Cardiac muscle cell (in vitro differentiated cells and primary cell): ENCODE results near the gene KRT2. TPM values are rescaled to one million over a fixed set of nuclear protein-coding genes. Genes with fewer than 3 reads are reported as not detected.

Source experiments
- DNase-seq, 2 donors: peaks; one replicate each; pipeline versions ENCODE4 v3.0.0 to v3.0.0-alpha.2; 2010 to 2017; ENCODE audit warnings: low read depth in 1 of 2, low spot score in 1 of 2
- H3K27ac ChIP-seq: fragments of 200-600 bp; sonication (generic); 2 replicates; pipeline ENCODE4 v1.5.1; 2016
- H3K27me3 ChIP-seq: fragments of 200-600 bp; sonication (generic); 2 replicates; pipeline ENCODE4 v1.6.0; 2016; ENCODE audit warnings: control low read depth
- H3K36me3 ChIP-seq: fragments of 200-600 bp; sonication (generic); 2 replicates; pipeline ENCODE4 v1.5.1; 2016; ENCODE audit warnings: control low read depth
- H3K4me1 ChIP-seq: fragments of 200-600 bp; sonication (generic); 2 replicates; pipeline ENCODE4 v1.8.1; 2017; ENCODE audit warnings: low read depth, mild to moderate bottlenecking, mixed run types
- H3K4me3 ChIP-seq: fragments of 200-600 bp; sonication (generic); 2 replicates; pipeline ENCODE4 v1.5.1; 2016; ENCODE audit warnings: mild to moderate bottlenecking
- H3K9me3 ChIP-seq: fragments of 200-600 bp; sonication (generic); 2 replicates; pipeline ENCODE4 v1.5.1; 2017; ENCODE audit warnings: low read depth, mild to moderate bottlenecking, control low read depth
- CTCF ChIP-seq: IDR thresholded peaks from 2 replicates; pipeline ENCODE4 v1.5.1; 2012; ENCODE audit warnings: low read depth, mild to moderate bottlenecking, low read length
- polyA plus RNA-seq: library from polyadenylated mRNA; unstranded; fragments of >200 nt; fragmentation: Nextera tagmentation; extraction: Ambion mirVana; gene quantifications from 2 replicates; pipeline ENCODE4 v1.2.1, GENCODE V29; 2016
- total RNA-seq: library from RNA; depleted of rRNA; stranded (reverse); fragments of >200 nt; gene quantifications from 2 replicates; pipeline ENCODE4 v1.2.3, GENCODE V29; 2016

The KRT2 gene
- total and polyA plus RNA-seq, 2 experiments from 2014 or later = not detected

- no peaks in the 10 kb centered on the region for H3K4me1 ChIP-seq
- H3K27ac ChIP-seq = no peak overlapping the region
- no peak for TF ChIP-seq CTCF
- no peaks in the 10 kb centered on the region for H3K9me3 ChIP-seq
- H3K27me3 ChIP-seq = peaks cover 19% of the 10 kb centered on the region
- no peak for DNase-seq
- no peak overlapping the region for H3K4me3 ChIP-seq
- H3K36me3 ChIP-seq = no peaks in the 10 kb centered on the region
Observed at GRCh38 chr12:52603314-52603713, 48.7 kb downstream of the KRT2 start.

- Histone ChIP-seq H3K4me1 (no peaks in the 10 kb centered on the region), H3K36me3 (no peaks in the 10 kb centered on the region), H3K4me3 (no peak overlapping the region), H3K27me3 (peaks cover 21% of the 10 kb centered on the region), H3K9me3 (no peaks in the 10 kb centered on the region), H3K27ac (no peak overlapping the region)
- DNase-seq = no peak
- no peak for TF ChIP-seq CTCF
Observed at GRCh38 chr12:52602552-52602951, 49.5 kb downstream of the KRT2 start.

DNA sequence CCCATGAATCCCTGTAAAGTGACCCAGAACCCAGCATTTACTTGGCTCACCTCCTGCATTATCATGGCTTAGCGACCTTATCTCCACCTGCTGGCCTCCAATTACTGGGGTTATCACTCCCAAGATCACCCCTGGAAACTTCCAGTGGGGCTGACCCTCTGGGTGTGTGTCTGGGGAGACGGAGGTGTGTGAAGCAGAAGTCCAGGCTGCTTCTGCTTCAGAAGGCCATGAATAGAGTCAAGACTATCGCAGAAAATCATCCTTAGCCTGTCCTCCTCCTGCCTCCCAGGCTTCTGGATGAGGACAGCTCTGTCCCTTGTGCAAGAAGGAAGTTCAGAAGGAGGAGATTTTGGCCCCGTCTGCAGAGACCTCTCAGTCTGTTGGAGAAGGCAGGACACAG, 50.3 kb downstream of the KRT2 start:
- no peaks in the 10 kb centered on the region for H3K9me3 ChIP-seq
- no peaks in the 10 kb centered on the region for H3K36me3 ChIP-seq
- H3K27me3 ChIP-seq = peaks cover 20% of the 10 kb centered on the region
- no peak for TF ChIP-seq CTCF
- no peaks in the 10 kb centered on the region for H3K4me1 ChIP-seq
- no peak overlapping the region for H3K27ac ChIP-seq
- no peak overlapping the region for H3K4me3 ChIP-seq
- no peak for DNase-seq

DNA sequence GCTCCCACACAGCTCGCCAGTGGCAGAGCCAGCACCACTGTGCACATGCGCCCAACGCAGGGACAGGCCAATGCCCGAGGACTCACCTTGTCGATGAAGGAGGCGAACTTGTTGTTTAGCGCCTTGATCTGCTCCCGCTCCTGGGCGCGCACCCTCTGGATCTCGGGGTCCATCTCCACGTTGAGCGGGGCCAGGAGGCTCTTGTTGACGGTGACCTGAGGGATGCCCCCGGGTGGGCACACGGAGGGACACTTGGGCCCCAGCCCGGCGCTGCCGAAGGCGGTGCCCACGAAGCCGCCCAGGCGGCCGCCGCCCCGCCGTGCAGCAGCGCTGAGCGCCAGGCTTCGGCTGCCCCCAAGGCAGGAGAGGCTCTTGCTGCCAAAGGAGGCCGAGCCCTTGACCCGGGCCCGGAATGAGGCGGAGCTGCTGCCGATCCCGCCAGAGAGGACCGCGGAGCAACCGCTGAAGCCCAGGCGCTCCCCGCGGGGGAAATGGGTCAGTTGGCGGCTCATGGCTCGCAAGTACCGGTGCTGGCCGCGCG, 51.0 kb downstream of the KRT2 start, which contains the start of gene KRT72:
KRT72 (minus strand) TSS at position 523 of the 541 bp plus-strand sequence; CDS start at position 512, 11 bp downstream.
- Histone ChIP-seq H3K27ac (no peak within 1 kb of the TSS), H3K9me3 (no peaks in the 10 kb centered on the region), H3K27me3 (peaks cover 20% of the 10 kb centered on the region), H3K36me3 (no peaks in the 10 kb centered on the region), H3K4me3 (no peak within 1 kb of the TSS), H3K4me1 (no peaks in the 10 kb centered on the region)
- TF ChIP-seq CTCF = no peak
- DNase-seq = no peak

GRCh38 chr12:52600475-52600874, 51.5 kb downstream of the KRT2 start:
- H3K4me1 ChIP-seq = no peaks in the 10 kb centered on the region
- H3K27me3 ChIP-seq = peaks cover 20% of the 10 kb centered on the region
- no peak for TF ChIP-seq CTCF
- no peaks in the 10 kb centered on the region for H3K36me3 ChIP-seq
- no peaks in the 10 kb centered on the region for H3K9me3 ChIP-seq
- DNase-seq = no peak
- H3K27ac ChIP-seq = no peak overlapping the region
- H3K4me3 ChIP-seq = no peak overlapping the region
